ENCODE data around the gene TPCN1. TPM values are rescaled to one million over a fixed set of nuclear protein-coding genes. Genes with fewer than 3 reads are reported as not detected.

The TPCN1 gene
- total and polyA plus RNA-seq, 10 donors, result 15.5 to 90.1 (median 46.7) TPM

DNA sequence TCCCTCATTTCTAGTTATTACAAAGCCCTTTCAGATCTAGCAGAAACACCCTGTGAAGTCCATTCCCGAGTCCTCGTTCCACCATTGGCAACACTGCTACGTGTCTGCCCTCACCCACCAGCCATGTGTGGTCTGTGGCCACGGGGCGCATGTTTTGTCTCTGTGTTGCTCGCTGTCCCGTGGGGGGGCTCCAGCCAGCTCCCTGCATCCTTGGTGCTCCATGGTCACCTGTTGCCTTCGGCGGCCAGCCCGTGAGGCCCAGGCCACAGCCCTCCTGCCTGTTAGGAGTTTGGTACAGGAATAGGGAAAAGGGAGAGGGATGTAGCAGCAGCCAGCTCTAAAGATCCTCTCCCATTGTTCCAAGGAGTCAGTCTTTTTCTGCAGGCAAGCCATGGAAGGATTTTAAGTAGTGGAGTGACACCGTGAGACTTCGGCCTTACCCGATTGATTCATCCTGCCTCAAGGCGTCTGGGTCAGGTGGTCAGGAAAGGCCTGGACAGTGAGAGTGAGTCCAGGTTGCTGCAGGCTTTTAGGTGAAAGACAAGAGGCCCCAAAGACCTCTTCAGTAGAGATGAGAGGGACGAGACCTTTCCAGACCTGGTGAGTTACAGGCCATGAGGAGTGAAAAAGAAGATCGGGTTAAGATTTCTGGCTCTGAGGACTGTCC lies 30.3 kb downstream of the TPCN1 start:
- Histone ChIP-seq H3K27me3 (replicated peaks in 1 of 7) (no peaks in the 10 kb centered on the region), H3K27ac (no peak overlapping the region), H3K4me3 (no peak overlapping the region), H3K9me3 (peaks cover 0 to 24% (median 19%) of the 10 kb centered on the region in 8 donors), H3K36me3 (peaks cover 0 to 77% (median 27%) of the 10 kb centered on the region in 6 donors), H3K4me1 (peaks cover 6 to 14% (median 9%) of the 10 kb centered on the region in 6 donors)
- TF ChIP-seq CTCF (IDR thresholded peaks at IDR 0.05 in 8 of 11, conservative IDR thresholded peaks at IDR 0.05 in 3 of 11) (no peak), POLR2AphosphoS5 (IDR thresholded peaks at IDR 0.05) (no peak), POLR2A (IDR thresholded peaks at IDR 0.05) (no peak)
- WGBS, 5 donors, result 94 to 97% (median 96%) methylated on average over 16 of the region's 16 CpGs
- DNase-seq, result no peak
- intact Hi-C loops (cut with DNase I; ENCODE audit: low total_unique reads), result no loop called here

- Histone ChIP-seq H3K9me3 (peaks cover 0 to 24% (median 19%) of the 10 kb centered on the region in 8 donors), H3K27ac (no peak overlapping the region), H3K4me1 (peaks cover 0 to 4% (median 0%) of the 10 kb centered on the region in 6 donors), H3K27me3 (replicated peaks in 1 of 7) (no peaks in the 10 kb centered on the region), H3K4me3 (no peak overlapping the region), H3K36me3 (peaks cover 0 to 68% (median 20%) of the 10 kb centered on the region in 6 donors)
- no peak for TF ChIP-seq POLR2AphosphoS5 (IDR thresholded peaks at IDR 0.05)
- no peak for TF ChIP-seq POLR2A (IDR thresholded peaks at IDR 0.05)
- no peak for TF ChIP-seq CTCF (IDR thresholded peaks at IDR 0.05 in 8 of 11, conservative IDR thresholded peaks at IDR 0.05 in 3 of 11)
- no peak for DNase-seq
- 91 to 95% (median 94%) methylated on average over 10 of the region's 10 CpGs for WGBS, 5 donors
- intact Hi-C loops (cut with DNase I; ENCODE audit: low total_unique reads), result no loop called here
Measured at GRCh38 chr12:113252494-113252893, 31.2 kb downstream of the TPCN1 start.

DNA sequence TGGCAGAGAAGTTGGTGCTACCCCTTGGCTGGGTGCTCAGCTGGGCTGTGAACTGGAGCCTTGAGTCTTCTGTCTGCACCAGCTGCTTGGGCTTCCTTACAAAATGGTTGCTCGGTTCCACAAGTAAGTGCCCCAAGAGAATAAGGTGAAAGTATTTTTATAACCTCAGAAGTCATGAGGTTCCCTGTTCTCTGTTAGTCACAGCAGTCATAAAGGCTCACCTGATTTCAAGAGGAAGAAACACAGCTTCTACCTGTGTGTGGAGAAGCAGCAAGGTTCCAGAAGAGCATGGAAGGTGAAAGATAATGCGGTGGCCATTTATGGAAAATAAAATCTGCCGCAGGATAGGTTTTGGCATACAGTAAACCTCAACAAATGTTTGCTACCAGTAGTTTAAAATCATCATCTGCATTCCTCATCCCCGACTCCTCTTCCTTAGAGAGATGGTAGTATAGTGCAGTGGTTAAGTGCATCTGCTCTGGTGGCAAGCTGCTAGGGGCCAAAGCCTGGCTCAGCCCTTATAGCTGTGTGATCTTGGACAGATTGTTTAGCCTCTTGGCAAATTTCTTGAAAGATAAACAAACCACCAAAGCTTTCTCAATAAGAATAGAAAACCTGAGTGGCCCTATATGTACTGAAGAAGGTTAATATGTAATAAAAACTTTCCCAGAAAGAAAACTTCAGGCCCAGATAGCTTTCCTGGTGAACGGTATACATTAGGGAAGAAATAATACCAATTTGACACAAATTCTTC lies 32.4 kb downstream of the TPCN1 start:
- intact Hi-C loops (cut with DNase I; ENCODE audit: low total_unique reads), result no loop called here
- DNase-seq, result no peak
- TF ChIP-seq CTCF (IDR thresholded peaks at IDR 0.05 in 8 of 11, conservative IDR thresholded peaks at IDR 0.05 in 3 of 11) (no peak), POLR2A (IDR thresholded peaks at IDR 0.05) (no peak), POLR2AphosphoS5 (IDR thresholded peaks at IDR 0.05) (no peak)
- no peak overlapping the region for H3K4me3 ChIP-seq
- 91 to 96% (median 96%) methylated on average over 5 of the region's 5 CpGs for WGBS, 5 donors
- peaks cover 0 to 24% (median 19%) of the 10 kb centered on the region in 8 donors for H3K9me3 ChIP-seq
- no peak overlapping the region for H3K27ac ChIP-seq
- H3K27me3 ChIP-seq (replicated peaks in 1 of 7), result no peaks in the 10 kb centered on the region
- H3K36me3 ChIP-seq, result peaks cover 0 to 56% (median 18%) of the 10 kb centered on the region in 6 donors
- H3K4me1 ChIP-seq, result peaks cover 0 to 5% (median 0%) of the 10 kb centered on the region in 6 donors

DNA sequence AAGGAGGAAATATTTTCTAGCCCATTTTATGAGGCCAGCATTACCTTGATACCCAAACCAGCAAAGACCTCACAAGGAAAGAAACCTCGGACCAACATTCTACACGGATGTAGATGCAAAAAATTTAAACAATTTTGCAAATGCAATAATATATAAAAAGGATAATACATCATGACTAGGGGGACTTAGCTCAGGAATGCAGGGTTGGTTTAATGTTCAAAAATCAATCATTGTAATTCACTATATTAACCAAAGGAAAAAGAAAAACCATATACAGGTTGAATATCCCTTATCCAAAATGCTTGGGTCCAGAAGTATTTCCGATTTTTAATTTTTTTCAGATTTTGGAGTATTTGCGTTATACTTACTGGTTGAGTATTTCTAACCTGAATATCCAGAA lies 33.0 kb downstream of the TPCN1 start:
- Histone ChIP-seq H3K36me3 (peaks cover 0 to 50% (median 16%) of the 10 kb centered on the region in 6 donors), H3K9me3 (peaks cover 0 to 24% (median 19%) of the 10 kb centered on the region in 8 donors), H3K27ac (no peak overlapping the region), H3K4me3 (no peak overlapping the region), H3K27me3 (replicated peaks in 1 of 7) (no peaks in the 10 kb centered on the region), H3K4me1 (peaks cover under 1 to 11% (median 4%) of the 10 kb centered on the region in 6 donors)
- no peak for TF ChIP-seq CTCF (IDR thresholded peaks at IDR 0.05 in 8 of 11, conservative IDR thresholded peaks at IDR 0.05 in 3 of 11)
- no peak for TF ChIP-seq POLR2A (IDR thresholded peaks at IDR 0.05)
- no peak for TF ChIP-seq POLR2AphosphoS5 (IDR thresholded peaks at IDR 0.05)
- 83 to 98% (median 97%) methylated on average over 4 of the region's 4 CpGs for WGBS, 5 donors
- intact Hi-C loops (cut with DNase I; ENCODE audit: low total_unique reads), result no loop called here
- DNase-seq, result no peak

Measured in spleen (tissue), 11 donors.